Vagina (tissue), 2 donors: ENCODE results near the gene HELZ.

Experiments used
- POLR2A ChIP-seq, 2 donors: fragments of 450-650 bp; IDR thresholded peaks; one replicate each; pipeline ENCODE4 v1.6.1; 2017; ENCODE audit warnings: antibody characterized with exemption in 2 of 2, mild to moderate bottlenecking in 2 of 2, moderate library complexity in 2 of 2
- TF ChIP-seq, protein P1 (sequence below), 3 experiments: fragments of 450-650 bp in 2 of 3; fragments of 200-600 bp in 1 of 3; sonication (generic) in 1 of 3; IDR thresholded peaks; one replicate each; pipeline ENCODE4 v1.5.1; 2017 to 2019; ENCODE audit warnings: antibody characterized with exemption in 3 of 3, mild to moderate bottlenecking in 2 of 3, moderate library complexity in 2 of 3

DNA sequence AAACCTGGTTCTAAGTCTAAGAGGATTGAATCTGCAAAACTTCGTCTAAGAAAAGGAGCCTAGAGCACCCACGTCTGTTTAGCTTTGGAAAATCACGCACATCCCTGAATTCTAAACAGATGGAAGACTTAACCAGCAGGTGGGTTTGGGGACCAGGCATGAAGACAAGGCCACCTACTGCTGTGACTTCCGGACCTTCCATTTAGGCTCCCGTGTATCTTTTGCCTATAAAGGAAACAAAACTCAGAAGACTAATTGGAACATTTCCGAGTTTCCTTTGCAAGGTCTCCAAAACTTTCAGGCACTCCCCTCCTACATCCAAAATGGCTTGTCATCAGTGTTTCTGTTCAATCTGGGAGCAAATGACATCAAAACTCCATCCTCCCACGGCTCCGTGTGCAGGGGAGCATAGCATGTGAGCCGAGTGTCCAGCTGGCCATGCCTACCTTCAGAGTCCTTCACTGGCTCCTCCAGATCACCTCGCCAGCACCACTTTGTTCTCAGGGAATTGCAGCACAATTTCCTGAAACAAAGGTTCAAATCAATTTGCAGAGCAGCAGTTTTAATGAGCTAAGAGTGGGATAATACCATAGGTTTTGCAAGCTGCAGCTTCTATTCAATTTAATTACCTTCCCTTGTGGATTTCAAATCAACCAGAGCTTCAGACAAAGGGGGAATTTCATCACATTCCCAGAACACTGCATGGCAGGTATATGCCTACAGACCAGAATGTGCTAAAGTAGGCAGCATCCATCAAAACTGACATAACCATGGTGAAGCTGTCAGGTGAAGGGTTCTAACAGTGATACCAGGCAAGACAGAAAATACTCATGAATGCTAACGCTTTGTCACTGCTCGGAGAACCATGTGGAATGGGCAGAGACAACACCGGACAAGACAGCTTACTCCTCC lies 177.2 kb downstream of the HELZ start:
- TF ChIP-seq, protein P1, sequence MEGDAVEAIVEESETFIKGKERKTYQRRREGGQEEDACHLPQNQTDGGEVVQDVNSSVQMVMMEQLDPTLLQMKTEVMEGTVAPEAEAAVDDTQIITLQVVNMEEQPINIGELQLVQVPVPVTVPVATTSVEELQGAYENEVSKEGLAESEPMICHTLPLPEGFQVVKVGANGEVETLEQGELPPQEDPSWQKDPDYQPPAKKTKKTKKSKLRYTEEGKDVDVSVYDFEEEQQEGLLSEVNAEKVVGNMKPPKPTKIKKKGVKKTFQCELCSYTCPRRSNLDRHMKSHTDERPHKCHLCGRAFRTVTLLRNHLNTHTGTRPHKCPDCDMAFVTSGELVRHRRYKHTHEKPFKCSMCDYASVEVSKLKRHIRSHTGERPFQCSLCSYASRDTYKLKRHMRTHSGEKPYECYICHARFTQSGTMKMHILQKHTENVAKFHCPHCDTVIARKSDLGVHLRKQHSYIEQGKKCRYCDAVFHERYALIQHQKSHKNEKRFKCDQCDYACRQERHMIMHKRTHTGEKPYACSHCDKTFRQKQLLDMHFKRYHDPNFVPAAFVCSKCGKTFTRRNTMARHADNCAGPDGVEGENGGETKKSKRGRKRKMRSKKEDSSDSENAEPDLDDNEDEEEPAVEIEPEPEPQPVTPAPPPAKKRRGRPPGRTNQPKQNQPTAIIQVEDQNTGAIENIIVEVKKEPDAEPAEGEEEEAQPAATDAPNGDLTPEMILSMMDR (IDR thresholded peaks at IDR 0.05): no peak
- TF ChIP-seq POLR2A (IDR thresholded peaks at IDR 0.05): no peak
